SU-DHL-6 (cell line): ENCODE results near the gene ERICH4.

ENCODE experiments used
- H2AFZ ChIP-seq: fragments of 200-600 bp; sonication (generic); 2 replicates; pipeline ENCODE4 v1.6.1; 2014; ENCODE audit warnings: low read depth, mild to moderate bottlenecking, moderate library complexity, mixed read lengths, antibody characterized with exemption, low read length; ENCODE audit not compliant: severe bottlenecking
- H3F3A ChIP-seq: fragments of 200-600 bp; shearing (Covaris generic); 2 replicates; pipeline ENCODE4 v1.6.0; 2016; ENCODE audit warnings: antibody characterized with exemption, mild to moderate bottlenecking; ENCODE audit not compliant: insufficient read depth
- H3K27ac ChIP-seq: fragments of 200-600 bp; sonication (generic); 2 replicates; pipeline ENCODE4 v1.5.1; 2016; ENCODE audit warnings: low read depth, mild to moderate bottlenecking, low read length, moderate library complexity, mixed read lengths
- H3K27me3 ChIP-seq: fragments of 200-600 bp; sonication (generic), shearing (Covaris generic); 2 replicates; pipeline ENCODE4 v1.6.0; 2014; ENCODE audit warnings: mild to moderate bottlenecking, low read length
- H3K36me3 ChIP-seq: fragments of 200-600 bp; sonication (generic); 2 replicates; pipeline ENCODE4 v1.6.1; 2014; ENCODE audit warnings: mild to moderate bottlenecking, low read length, mixed read lengths
- H3K4me2 ChIP-seq: fragments of 300-600, 200-600 bp; shearing (Covaris generic), sonication (generic); 2 replicates; pipeline ENCODE4 v1.6.0; 2014; ENCODE audit warnings: low read length, low read depth, mild to moderate bottlenecking; ENCODE audit not compliant: poor library complexity, severe bottlenecking
- H3K4me3 ChIP-seq: fragments of 200-600 bp; sonication (generic); 2 replicates; pipeline ENCODE4 v1.5.1; 2014; ENCODE audit warnings: antibody characterized with exemption, low read length, mild to moderate bottlenecking, mixed read lengths; ENCODE audit not compliant: insufficient read depth, poor library complexity, severe bottlenecking
- H3K79me2 ChIP-seq: fragments of 200-600 bp; sonication (generic); 2 replicates; pipeline ENCODE4 v1.6.1; 2014; ENCODE audit warnings: mild to moderate bottlenecking, low read length, moderate library complexity; ENCODE audit not compliant: insufficient read depth
- H3K9ac ChIP-seq: fragments of 200-600 bp; sonication (generic); 2 replicates; pipeline ENCODE4 v1.7.0; 2014; ENCODE audit warnings: mild to moderate bottlenecking, low read length
- H3K9me2 ChIP-seq: fragments of 200-600 bp; sonication (generic); replicated peaks from 2 replicates; pipeline ENCODE4 v1.6.1; 2014; ENCODE audit warnings: low read length; ENCODE audit not compliant: insufficient read depth
- H3K9me3 ChIP-seq: fragments of 200-600 bp; sonication (generic); 2 replicates; pipeline ENCODE4 v1.6.1; 2014; ENCODE audit warnings: low read length, mixed read lengths; ENCODE audit not compliant: insufficient read depth
- H4K20me1 ChIP-seq: fragments of 200-600 bp; sonication (generic); 2 replicates; pipeline ENCODE4 v1.6.1; 2014; ENCODE audit warnings: low read depth, mild to moderate bottlenecking, antibody characterized with exemption, low read length, moderate library complexity, mixed read lengths
- EZH2phosphoT487 ChIP-seq: fragments of 200-600 bp; sonication (generic), shearing (Covaris generic); conservative IDR thresholded peaks from 2 replicates; pipeline ENCODE4 v1.6.1; 2018; ENCODE audit warnings: mild to moderate bottlenecking, antibody characterized with exemption, low read length, moderate library complexity, mixed read lengths
- TF ChIP-seq, protein P1 (sequence below): fragments of 200-600 bp; sonication (generic); IDR thresholded peaks from one replicate; pipeline ENCODE4 v1.5.1; 2017; ENCODE audit warnings: antibody characterized with exemption, mild to moderate bottlenecking, low read length, moderate library complexity; ENCODE audit not compliant: insufficient read depth, poor library complexity, severe bottlenecking

The ERICH4 gene

DNA sequence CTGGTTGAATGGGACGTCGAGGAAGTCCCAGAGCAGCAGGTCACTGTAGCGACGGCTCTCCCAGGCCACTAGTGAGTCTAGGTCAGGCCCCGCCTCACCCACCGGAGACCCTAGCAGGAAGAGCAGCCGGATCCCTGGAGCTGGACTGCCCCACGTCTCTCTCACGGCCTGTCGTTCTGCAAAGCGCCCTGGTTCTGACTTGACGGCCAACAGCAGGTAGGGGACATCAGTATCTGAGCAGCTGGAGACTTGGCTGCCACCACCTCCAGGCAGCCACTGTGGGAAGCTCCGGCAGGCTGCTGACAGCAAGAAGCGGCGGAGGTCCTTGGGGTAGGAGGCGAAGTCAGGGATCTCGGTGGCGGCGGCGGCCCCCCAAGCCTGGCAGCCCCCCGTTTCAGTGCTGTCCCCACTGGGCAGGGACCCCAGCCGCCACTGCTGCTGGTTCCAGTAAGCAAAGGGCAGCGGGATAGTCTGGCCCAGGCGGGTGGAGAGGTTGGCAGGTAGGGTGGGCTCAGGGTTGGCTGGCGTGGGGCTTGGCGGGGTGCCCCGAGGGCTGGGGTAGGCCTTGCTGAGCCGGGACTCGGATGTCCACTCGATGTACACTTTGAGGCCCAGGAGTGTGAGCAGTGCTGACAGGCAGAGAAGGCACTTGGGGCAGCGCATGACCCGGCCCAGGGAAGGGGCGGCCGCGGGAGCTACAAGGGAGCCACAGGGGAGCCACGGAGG lies 16.7 kb upstream of the ERICH4 start:
- Histone ChIP-seq H3K27ac (no peak overlapping the region), H3K9ac (no peak overlapping the region), H3K4me3 (no peak overlapping the region)

DNA sequence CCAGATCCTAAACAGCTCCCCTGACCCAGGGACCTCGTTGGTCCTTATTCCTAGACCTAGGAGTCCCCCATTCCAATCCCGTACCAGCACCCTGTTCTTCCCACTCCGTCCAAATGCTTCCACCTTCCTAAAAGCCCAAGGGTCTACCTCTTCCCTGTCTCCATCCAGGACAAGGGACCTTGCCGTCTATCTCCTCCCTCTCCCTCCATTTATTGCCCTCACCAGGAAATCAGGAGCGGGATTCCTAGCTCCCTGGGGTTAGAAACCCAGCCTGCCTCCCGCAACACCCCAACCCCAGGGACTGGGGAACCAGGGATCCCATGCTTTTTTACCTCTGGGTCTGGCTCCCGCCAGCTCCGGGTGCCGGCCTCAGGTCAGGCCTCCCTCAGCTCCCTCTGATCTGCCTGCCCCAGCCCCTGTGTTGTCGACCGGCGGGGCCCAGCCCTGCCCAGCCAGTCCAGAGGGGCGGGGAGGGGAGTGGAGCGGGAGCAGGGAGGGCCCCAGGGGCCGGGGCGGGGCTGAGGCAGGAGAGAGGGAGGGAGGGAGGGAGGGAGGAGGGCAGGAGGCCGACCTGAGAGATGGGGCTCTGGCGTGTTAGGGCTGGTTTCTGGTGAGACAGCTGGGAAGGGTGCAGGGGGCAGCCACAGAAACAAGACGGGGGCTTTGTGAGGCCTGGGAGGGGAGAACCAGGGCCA lies 15.9 kb upstream of the ERICH4 start, which contains the start of gene B3GNT8:
B3GNT8 (minus strand) TSS at position 423 of the 695 bp plus-strand sequence. CDS start 596 bp downstream, outside the sequence.
- no peak within 1 kb of the TSS for H3K4me2 ChIP-seq

More for the DNA sequence above, 16.7 kb upstream of the ERICH4 start:
- Histone ChIP-seq H4K20me1 (no peaks in the 10 kb centered on the region), H3F3A (no peaks in the 10 kb centered on the region), H3K36me3 (no peaks in the 10 kb centered on the region), H3K27me3 (no peaks in the 10 kb centered on the region), H3K79me2 (no peaks in the 10 kb centered on the region), H3K9me3 (no peaks in the 10 kb centered on the region), H3K9me2 (no peaks in the 10 kb centered on the region), H2AFZ (no peak overlapping the region), H3K4me2 (no peak overlapping the region)
- no peak for TF ChIP-seq EZH2phosphoT487
- TF ChIP-seq, protein P1, sequence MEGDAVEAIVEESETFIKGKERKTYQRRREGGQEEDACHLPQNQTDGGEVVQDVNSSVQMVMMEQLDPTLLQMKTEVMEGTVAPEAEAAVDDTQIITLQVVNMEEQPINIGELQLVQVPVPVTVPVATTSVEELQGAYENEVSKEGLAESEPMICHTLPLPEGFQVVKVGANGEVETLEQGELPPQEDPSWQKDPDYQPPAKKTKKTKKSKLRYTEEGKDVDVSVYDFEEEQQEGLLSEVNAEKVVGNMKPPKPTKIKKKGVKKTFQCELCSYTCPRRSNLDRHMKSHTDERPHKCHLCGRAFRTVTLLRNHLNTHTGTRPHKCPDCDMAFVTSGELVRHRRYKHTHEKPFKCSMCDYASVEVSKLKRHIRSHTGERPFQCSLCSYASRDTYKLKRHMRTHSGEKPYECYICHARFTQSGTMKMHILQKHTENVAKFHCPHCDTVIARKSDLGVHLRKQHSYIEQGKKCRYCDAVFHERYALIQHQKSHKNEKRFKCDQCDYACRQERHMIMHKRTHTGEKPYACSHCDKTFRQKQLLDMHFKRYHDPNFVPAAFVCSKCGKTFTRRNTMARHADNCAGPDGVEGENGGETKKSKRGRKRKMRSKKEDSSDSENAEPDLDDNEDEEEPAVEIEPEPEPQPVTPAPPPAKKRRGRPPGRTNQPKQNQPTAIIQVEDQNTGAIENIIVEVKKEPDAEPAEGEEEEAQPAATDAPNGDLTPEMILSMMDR: no peak

DNA sequence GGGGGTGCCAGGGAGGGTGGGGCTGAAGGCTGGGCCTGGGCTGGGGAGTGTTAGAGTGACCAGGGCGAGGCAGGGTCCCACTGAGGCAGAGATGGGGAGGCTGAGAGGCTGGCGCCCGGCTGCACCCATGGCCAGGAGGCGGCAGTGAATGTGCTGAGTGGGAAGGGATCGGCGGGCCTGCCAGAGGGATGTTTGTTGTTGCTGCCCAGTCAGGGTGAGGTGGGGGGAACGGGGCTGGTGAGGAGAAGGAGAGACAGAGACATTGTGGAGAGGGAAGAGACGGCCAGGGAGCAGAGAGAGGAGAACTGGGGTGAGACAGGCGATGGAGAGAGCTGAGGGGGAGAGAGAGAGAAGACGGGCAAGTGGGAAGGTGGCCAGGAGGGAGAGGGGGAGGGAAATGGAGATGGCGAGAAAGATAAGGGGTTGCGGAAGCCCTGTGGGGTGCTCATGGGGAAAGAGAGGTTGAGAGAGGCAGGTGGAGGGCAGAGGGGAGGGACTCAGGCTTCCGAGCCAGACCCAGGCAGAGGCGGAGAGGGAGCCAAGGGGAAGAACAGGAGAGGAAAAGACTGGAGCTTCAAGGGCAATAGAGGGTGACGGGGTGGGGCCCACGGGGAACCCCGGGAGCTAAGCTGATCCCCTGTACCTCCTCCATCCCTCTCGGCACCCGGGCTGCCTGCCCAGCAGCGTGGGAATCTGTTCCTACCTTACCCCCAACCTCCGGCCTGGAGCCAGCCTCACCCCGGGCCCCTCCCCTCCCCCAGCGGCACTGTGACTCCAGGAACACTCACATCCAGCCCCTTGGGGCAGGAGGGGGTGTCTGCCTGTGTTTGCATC lies 15.1 kb upstream of the ERICH4 start:
- no peaks in the 10 kb centered on the region for H3F3A ChIP-seq
- H3K36me3 ChIP-seq: no peaks in the 10 kb centered on the region
- TF ChIP-seq, protein P1: no peak
- TF ChIP-seq EZH2phosphoT487: no peak
- no peaks in the 10 kb centered on the region for H3K9me3 ChIP-seq
- H3K4me3 ChIP-seq: no peak overlapping the region
- H3K9me2 ChIP-seq: no peaks in the 10 kb centered on the region
- no peak overlapping the region for H3K27ac ChIP-seq
- no peaks in the 10 kb centered on the region for H3K79me2 ChIP-seq
- H3K9ac ChIP-seq: no peak overlapping the region
- no peak overlapping the region for H2AFZ ChIP-seq
- H3K4me2 ChIP-seq: no peak overlapping the region
- no peaks in the 10 kb centered on the region for H4K20me1 ChIP-seq
- no peaks in the 10 kb centered on the region for H3K27me3 ChIP-seq

More for the DNA sequence above, 15.9 kb upstream of the ERICH4 start, which contains the start of gene B3GNT8:
- no peaks in the 10 kb centered on the region for H3K27me3 ChIP-seq
- no peak within 1 kb of the TSS for H2AFZ ChIP-seq
- TF ChIP-seq EZH2phosphoT487: no peak
- TF ChIP-seq, protein P1: no peak
- H3K27ac ChIP-seq: no peak within 1 kb of the TSS
- no peaks in the 10 kb centered on the region for H3F3A ChIP-seq
- H3K9me3 ChIP-seq: no peaks in the 10 kb centered on the region
- H3K36me3 ChIP-seq: no peaks in the 10 kb centered on the region
- H3K9me2 ChIP-seq: no peaks in the 10 kb centered on the region
- H3K4me3 ChIP-seq: no peak within 1 kb of the TSS
- no peak within 1 kb of the TSS for H3K9ac ChIP-seq
- H4K20me1 ChIP-seq: no peaks in the 10 kb centered on the region
- no peaks in the 10 kb centered on the region for H3K79me2 ChIP-seq
